ENCODE results near the gene SAMD14. TPM values are rescaled to one million over a fixed set of nuclear protein-coding genes. Genes with fewer than 3 reads are reported as not detected.
A peak's percentile ranks its signal among the peaks of the same experiment; 100 is the strongest.

Gene SAMD14
- polyA plus RNA-seq, 2 donors = 0.37 to 0.44 TPM

DNA sequence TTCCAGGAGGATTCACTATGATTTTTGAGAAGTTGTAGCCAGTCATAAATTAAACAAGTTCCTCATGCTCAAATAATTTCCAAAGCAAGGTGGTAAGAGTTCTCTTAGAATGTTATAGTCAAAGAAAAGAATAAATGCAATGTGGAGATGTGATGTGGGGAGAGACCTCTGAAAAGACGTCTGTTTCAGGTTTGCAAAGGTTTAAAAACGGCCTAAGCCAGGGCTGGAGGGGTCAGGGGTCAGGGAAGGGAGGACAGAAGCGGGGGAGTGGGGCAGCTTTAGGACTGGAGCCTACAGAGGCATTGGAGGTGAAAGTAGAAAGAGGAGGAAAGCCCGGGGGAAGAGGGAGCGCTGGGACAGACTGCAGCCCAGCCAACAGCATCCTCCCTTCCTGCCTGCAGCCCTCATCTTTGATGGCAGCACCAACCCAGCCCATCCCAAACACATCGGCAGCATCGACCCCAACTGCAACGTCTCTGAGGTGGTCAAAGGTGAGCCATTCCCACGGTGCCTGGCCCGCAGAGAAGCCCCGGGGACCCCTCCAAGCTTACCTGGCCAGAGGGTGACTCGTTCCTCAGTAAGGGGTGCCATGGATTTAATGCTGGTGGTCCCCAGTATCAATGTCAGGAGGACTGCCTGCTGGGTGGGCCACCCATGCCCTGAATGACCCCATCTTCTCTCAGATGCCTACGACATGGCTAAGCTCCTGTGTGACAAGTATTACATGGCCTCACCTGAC, 23.4 kb downstream of the SAMD14 start:
- H3K36me3 ChIP-seq (ENCODE audit: control insufficient read depth in 2 of 2, insufficient read depth in 2 of 2, low read length in 1 of 2) = peaks cover 8 to 20% of the 10 kb centered on the region in 2 donors
- H3K27ac ChIP-seq (ENCODE audit: low read depth in 2 of 2, low read length in 1 of 2) = no peak overlapping the region
- WGBS, 2 donors = 71 to 74% methylated on average over 13 of the region's 13 CpGs
- peaks cover 10 to 21% of the 10 kb centered on the region in 2 donors for H3K4me1 ChIP-seq (ENCODE audit: control insufficient read depth in 2 of 2, insufficient read depth in 2 of 2, low read length in 1 of 2)
- no peak overlapping the region for H3K4me3 ChIP-seq (ENCODE audit: low read depth in 1 of 2, low read length in 2 of 2)
- no peaks in the 10 kb centered on the region for H3K9me3 ChIP-seq (ENCODE audit: control insufficient read depth in 2 of 2, insufficient read depth in 1 of 2, low read depth in 1 of 2, low read length in 1 of 2)
- no peaks in the 10 kb centered on the region for H3K27me3 ChIP-seq (ENCODE audit: control insufficient read depth in 1 of 2, insufficient read depth in 2 of 2, low read length in 2 of 2)

GRCh38 chr17:50105811-50106210, 24.1 kb downstream of the SAMD14 start:
- no peak overlapping the region for H3K27ac ChIP-seq (ENCODE audit: low read depth in 2 of 2, low read length in 1 of 2)
- peaks cover 8 to 20% of the 10 kb centered on the region in 2 donors for H3K36me3 ChIP-seq (ENCODE audit: control insufficient read depth in 2 of 2, insufficient read depth in 2 of 2, low read length in 1 of 2)
- H3K27me3 ChIP-seq (ENCODE audit: control insufficient read depth in 1 of 2, insufficient read depth in 2 of 2, low read length in 2 of 2) = no peaks in the 10 kb centered on the region
- WGBS, 2 donors = 90 to 95% methylated on average over 21 of the region's 21 CpGs
- H3K4me3 ChIP-seq (ENCODE audit: low read depth in 1 of 2, low read length in 2 of 2) = no peak overlapping the region
- H3K9me3 ChIP-seq (ENCODE audit: control insufficient read depth in 2 of 2, insufficient read depth in 1 of 2, low read depth in 1 of 2, low read length in 1 of 2) = no peaks in the 10 kb centered on the region
- peaks cover 14 to 27% of the 10 kb centered on the region in 2 donors for H3K4me1 ChIP-seq (ENCODE audit: control insufficient read depth in 2 of 2, insufficient read depth in 2 of 2, low read length in 1 of 2)

DNA sequence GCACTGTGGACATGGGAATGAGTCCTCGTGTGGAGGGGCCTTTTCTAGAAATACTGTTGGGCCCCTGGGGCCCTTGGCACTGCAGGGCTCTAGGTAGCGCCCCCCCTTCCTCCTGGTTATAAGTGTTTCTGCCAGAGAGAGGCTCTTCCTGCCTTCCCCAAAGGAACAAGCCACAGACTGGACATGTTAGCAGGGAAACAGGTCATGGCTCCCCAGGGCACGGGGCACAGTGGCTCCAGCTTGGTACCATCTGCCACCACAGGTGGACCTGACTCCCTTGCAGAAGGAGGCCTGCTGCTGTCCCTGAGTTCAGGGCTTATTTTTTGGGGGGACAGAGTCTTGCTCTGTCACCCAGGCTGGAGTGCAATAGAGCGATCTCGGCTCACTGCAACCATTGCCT, 26.0 kb downstream of the SAMD14 start:
- Histone ChIP-seq H3K36me3 (ENCODE audit: control insufficient read depth in 2 of 2, insufficient read depth in 2 of 2, low read length in 1 of 2) (peaks cover 5 to 14% of the 10 kb centered on the region in 2 donors), H3K27me3 (ENCODE audit: control insufficient read depth in 1 of 2, insufficient read depth in 2 of 2, low read length in 2 of 2) (no peaks in the 10 kb centered on the region), H3K4me1 (ENCODE audit: control insufficient read depth in 2 of 2, insufficient read depth in 2 of 2, low read length in 1 of 2) (peaks cover 14 to 30% of the 10 kb centered on the region in 2 donors), H3K4me3 (ENCODE audit: low read depth in 1 of 2, low read length in 2 of 2) (no peak overlapping the region), H3K9me3 (ENCODE audit: control insufficient read depth in 2 of 2, insufficient read depth in 1 of 2, low read depth in 1 of 2, low read length in 1 of 2) (no peaks in the 10 kb centered on the region), H3K27ac (ENCODE audit: low read depth in 2 of 2, low read length in 1 of 2) (no peak overlapping the region)
- WGBS, 2 donors = 93 to 95% methylated on average over 5 of the region's 5 CpGs

- peaks cover 14 to 32% of the 10 kb centered on the region in 2 donors for H3K4me1 ChIP-seq (ENCODE audit: control insufficient read depth in 2 of 2, insufficient read depth in 2 of 2, low read length in 1 of 2)
- peaks cover 5 to 18% of the 10 kb centered on the region in 2 donors for H3K36me3 ChIP-seq (ENCODE audit: control insufficient read depth in 2 of 2, insufficient read depth in 2 of 2, low read length in 1 of 2)
- H3K27ac ChIP-seq (ENCODE audit: low read depth in 2 of 2, low read length in 1 of 2) = no peak overlapping the region
- H3K27me3 ChIP-seq (ENCODE audit: control insufficient read depth in 1 of 2, insufficient read depth in 2 of 2, low read length in 2 of 2) = no peaks in the 10 kb centered on the region
- 71 to 78% methylated on average over 2 of the region's 2 CpGs for whole genome bisulfite sequencing, 2 donors
- no peaks in the 10 kb centered on the region for H3K9me3 ChIP-seq (ENCODE audit: control insufficient read depth in 2 of 2, insufficient read depth in 1 of 2, low read depth in 1 of 2, low read length in 1 of 2)
- no peak overlapping the region for H3K4me3 ChIP-seq (ENCODE audit: low read depth in 1 of 2, low read length in 2 of 2)
Measured at GRCh38 chr17:50103252-50103651, 26.7 kb downstream of the SAMD14 start.

- H3K27ac ChIP-seq (ENCODE audit: low read depth in 2 of 2, low read length in 1 of 2) = peak overlapping the region; percentile 62 to 70
- H3K9me3 ChIP-seq (ENCODE audit: control insufficient read depth in 2 of 2, insufficient read depth in 1 of 2, low read depth in 1 of 2, low read length in 1 of 2) = no peaks in the 10 kb centered on the region
- no peak overlapping the region for H3K4me3 ChIP-seq (ENCODE audit: low read depth in 1 of 2, low read length in 2 of 2)
- H3K36me3 ChIP-seq (ENCODE audit: control insufficient read depth in 2 of 2, insufficient read depth in 2 of 2, low read length in 1 of 2) = peaks cover 5 to 22% of the 10 kb centered on the region in 2 donors
- WGBS, 2 donors = 61 to 67% methylated on average over 15 of the region's 15 CpGs
- no peaks in the 10 kb centered on the region for H3K27me3 ChIP-seq (ENCODE audit: control insufficient read depth in 1 of 2, insufficient read depth in 2 of 2, low read length in 2 of 2)
- H3K4me1 ChIP-seq (ENCODE audit: control insufficient read depth in 2 of 2, insufficient read depth in 2 of 2, low read length in 1 of 2) = peaks cover 14 to 27% of the 10 kb centered on the region in 2 donors
Measured at GRCh38 chr17:50102164-50102991, 27.6 kb downstream of the SAMD14 start.

GRCh38 chr17:50101346-50102163, 28.4 kb downstream of the SAMD14 start:
- H3K4me1 ChIP-seq (ENCODE audit: control insufficient read depth in 2 of 2, insufficient read depth in 2 of 2, low read length in 1 of 2) = peaks cover 14 to 28% of the 10 kb centered on the region in 2 donors
- peaks cover 5 to 18% of the 10 kb centered on the region in 2 donors for H3K36me3 ChIP-seq (ENCODE audit: control insufficient read depth in 2 of 2, insufficient read depth in 2 of 2, low read length in 1 of 2)
- 34 to 37% methylated on average over 17 of the region's 17 CpGs for WGBS, 2 donors

DNA sequence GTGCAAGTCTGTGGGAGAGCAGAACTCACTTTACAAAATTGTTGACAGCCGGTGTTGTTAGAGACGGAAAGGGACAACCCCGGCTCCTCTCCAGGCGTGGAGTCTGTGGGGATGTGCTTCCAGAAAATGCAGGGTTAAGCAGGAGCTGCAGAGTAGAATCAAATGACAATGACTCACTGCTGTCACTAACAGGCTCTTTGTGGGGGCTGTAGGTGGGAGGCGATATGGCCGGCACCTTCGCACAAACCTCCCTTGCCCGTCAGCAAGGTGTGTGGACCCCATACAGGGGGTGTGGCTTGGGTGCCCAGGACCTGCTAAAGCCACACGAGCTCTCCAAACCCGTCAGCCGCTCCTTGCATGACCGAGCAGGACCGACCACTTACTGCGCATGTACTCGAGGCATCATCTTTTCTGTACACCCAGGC, 29.0 kb downstream of the SAMD14 start:
- Histone ChIP-seq H3K4me3 (ENCODE audit: low read depth in 1 of 2, low read length in 2 of 2) (no peak overlapping the region), H3K27ac (ENCODE audit: low read depth in 2 of 2, low read length in 1 of 2) (peak overlapping the region; percentile 30 to 70)

More at GRCh38 chr17:50101346-50102163, 28.4 kb downstream of the SAMD14 start:
- H3K4me3 ChIP-seq (ENCODE audit: low read depth in 1 of 2, low read length in 2 of 2) = no peak overlapping the region
- no peaks in the 10 kb centered on the region for H3K27me3 ChIP-seq (ENCODE audit: control insufficient read depth in 1 of 2, insufficient read depth in 2 of 2, low read length in 2 of 2)
- H3K9me3 ChIP-seq (ENCODE audit: control insufficient read depth in 2 of 2, insufficient read depth in 1 of 2, low read depth in 1 of 2, low read length in 1 of 2) = no peaks in the 10 kb centered on the region
- peak overlapping the region; percentile 62 to 70 for H3K27ac ChIP-seq (ENCODE audit: low read depth in 2 of 2, low read length in 1 of 2)

DNA sequence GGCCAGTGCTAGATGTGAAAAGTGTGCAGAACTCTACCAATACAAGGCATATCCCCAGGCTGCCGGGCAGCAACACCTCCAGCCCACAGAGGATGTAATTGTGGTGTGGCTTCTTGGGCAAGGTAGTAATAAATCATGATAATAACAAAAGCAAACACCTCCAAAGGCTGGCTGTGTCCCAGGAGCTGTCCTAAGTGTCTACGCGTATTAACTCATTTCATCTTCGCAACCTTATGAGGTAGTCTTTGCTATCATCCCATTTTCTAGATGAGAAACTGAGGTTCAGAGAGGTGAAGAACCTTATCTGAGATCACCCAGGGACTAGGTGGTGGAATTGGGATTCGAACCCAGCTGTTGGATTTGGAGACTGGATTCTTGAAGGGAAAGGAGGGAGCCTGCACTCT, 29.5 kb downstream of the SAMD14 start:
- peak overlapping the region; percentile 6 to 30 for H3K27ac ChIP-seq (ENCODE audit: low read depth in 2 of 2, low read length in 1 of 2)
- peaks cover 2 to 14% of the 10 kb centered on the region in 2 donors for H3K36me3 ChIP-seq (ENCODE audit: control insufficient read depth in 2 of 2, insufficient read depth in 2 of 2, low read length in 1 of 2)
- no peaks in the 10 kb centered on the region for H3K27me3 ChIP-seq (ENCODE audit: control insufficient read depth in 1 of 2, insufficient read depth in 2 of 2, low read length in 2 of 2)
- WGBS, 2 donors = 55 to 57% methylated on average over 5 of the region's 5 CpGs
- no peak overlapping the region for H3K4me3 ChIP-seq (ENCODE audit: low read depth in 1 of 2, low read length in 2 of 2)
- peaks cover 21 to 37% of the 10 kb centered on the region in 2 donors for H3K4me1 ChIP-seq (ENCODE audit: control insufficient read depth in 2 of 2, insufficient read depth in 2 of 2, low read length in 1 of 2)
- no peaks in the 10 kb centered on the region for H3K9me3 ChIP-seq (ENCODE audit: control insufficient read depth in 2 of 2, insufficient read depth in 1 of 2, low read depth in 1 of 2, low read length in 1 of 2)

More for the DNA sequence above, 29.0 kb downstream of the SAMD14 start:
- peaks cover 5 to 18% of the 10 kb centered on the region in 2 donors for H3K36me3 ChIP-seq (ENCODE audit: control insufficient read depth in 2 of 2, insufficient read depth in 2 of 2, low read length in 1 of 2)
- no peaks in the 10 kb centered on the region for H3K27me3 ChIP-seq (ENCODE audit: control insufficient read depth in 1 of 2, insufficient read depth in 2 of 2, low read length in 2 of 2)
- 36 to 42% methylated on average over 15 of the region's 15 CpGs for WGBS, 2 donors
- peaks cover 20 to 33% of the 10 kb centered on the region in 2 donors for H3K4me1 ChIP-seq (ENCODE audit: control insufficient read depth in 2 of 2, insufficient read depth in 2 of 2, low read length in 1 of 2)
- H3K9me3 ChIP-seq (ENCODE audit: control insufficient read depth in 2 of 2, insufficient read depth in 1 of 2, low read depth in 1 of 2, low read length in 1 of 2) = no peaks in the 10 kb centered on the region

GRCh38 chr17:50099003-50099402, 31.0 kb downstream of the SAMD14 start:
- Histone ChIP-seq H3K4me3 (ENCODE audit: low read depth in 1 of 2, low read length in 2 of 2) (no peak overlapping the region), H3K27me3 (ENCODE audit: control insufficient read depth in 1 of 2, insufficient read depth in 2 of 2, low read length in 2 of 2) (no peaks in the 10 kb centered on the region), H3K4me1 (ENCODE audit: control insufficient read depth in 2 of 2, insufficient read depth in 2 of 2, low read length in 1 of 2) (peaks cover 20 to 37% of the 10 kb centered on the region in 2 donors), H3K36me3 (ENCODE audit: control insufficient read depth in 2 of 2, insufficient read depth in 2 of 2, low read length in 1 of 2) (peaks cover 2 to 12% of the 10 kb centered on the region in 2 donors), H3K27ac (ENCODE audit: low read depth in 2 of 2, low read length in 1 of 2) (no peak overlapping the region), H3K9me3 (ENCODE audit: control insufficient read depth in 2 of 2, insufficient read depth in 1 of 2, low read depth in 1 of 2, low read length in 1 of 2) (no peaks in the 10 kb centered on the region)
- 74 to 79% methylated on average over 5 of the region's 5 CpGs for whole genome bisulfite sequencing, 2 donors

Data from esophagus (tissue), 2 donors.